LNCAP (cell line): ENCODE data around the gene RALGDS.

Experiments used
- TF ChIP-seq, protein P1 (sequence below): fragments of 450-650 bp; IDR thresholded peaks from 2 replicates; pipeline ENCODE4 v1.5.1; 2017; ENCODE audit warnings: mild to moderate bottlenecking

Gene RALGDS

GRCh38 chr9:133101356-133102189 is 19.5 kb downstream of the RALGDS start:
- TF ChIP-seq, protein P1, sequence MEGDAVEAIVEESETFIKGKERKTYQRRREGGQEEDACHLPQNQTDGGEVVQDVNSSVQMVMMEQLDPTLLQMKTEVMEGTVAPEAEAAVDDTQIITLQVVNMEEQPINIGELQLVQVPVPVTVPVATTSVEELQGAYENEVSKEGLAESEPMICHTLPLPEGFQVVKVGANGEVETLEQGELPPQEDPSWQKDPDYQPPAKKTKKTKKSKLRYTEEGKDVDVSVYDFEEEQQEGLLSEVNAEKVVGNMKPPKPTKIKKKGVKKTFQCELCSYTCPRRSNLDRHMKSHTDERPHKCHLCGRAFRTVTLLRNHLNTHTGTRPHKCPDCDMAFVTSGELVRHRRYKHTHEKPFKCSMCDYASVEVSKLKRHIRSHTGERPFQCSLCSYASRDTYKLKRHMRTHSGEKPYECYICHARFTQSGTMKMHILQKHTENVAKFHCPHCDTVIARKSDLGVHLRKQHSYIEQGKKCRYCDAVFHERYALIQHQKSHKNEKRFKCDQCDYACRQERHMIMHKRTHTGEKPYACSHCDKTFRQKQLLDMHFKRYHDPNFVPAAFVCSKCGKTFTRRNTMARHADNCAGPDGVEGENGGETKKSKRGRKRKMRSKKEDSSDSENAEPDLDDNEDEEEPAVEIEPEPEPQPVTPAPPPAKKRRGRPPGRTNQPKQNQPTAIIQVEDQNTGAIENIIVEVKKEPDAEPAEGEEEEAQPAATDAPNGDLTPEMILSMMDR: no peak

DNA sequence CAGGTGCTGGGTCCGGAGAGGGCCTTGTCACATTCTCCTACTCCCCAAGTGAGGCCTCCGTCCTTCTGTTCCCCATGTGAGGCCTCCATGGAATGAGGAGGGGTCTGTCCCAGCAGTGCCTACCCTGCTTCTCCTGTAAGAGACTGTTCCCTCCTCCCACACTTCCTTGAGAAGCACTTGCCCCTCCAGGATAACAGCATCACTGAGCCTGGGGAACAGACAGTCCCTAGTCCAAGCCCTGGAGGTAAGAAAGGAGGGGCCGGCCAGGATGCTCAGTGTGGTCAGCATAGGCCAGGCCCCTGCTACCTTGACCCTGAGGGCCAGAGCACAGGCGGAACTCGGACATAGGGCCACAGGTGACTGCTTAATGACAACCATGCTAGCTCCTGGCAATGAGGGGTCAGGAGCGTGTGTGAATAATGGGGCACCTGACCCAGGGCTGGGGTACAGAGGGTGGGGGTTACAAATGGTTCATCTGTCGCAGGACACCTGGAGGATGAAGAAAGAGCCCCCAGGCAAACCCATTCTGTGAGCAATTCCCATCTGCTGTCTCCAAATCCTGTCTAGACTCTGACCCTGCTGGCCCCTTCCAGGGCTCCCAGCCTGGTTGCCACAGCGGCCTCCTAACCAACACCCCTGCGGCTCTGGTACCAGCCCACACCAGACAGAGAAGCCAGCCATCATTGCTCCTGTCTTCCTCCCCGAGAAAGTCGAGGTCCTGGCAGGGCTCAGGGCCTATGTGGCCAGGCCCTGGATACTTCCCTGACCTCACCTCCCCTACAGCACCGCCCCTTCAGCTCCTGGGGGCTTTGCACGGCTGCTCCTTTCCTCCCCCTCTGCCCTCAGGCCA is 20.3 kb downstream of the RALGDS start:
- TF ChIP-seq, protein P1: no peak

- TF ChIP-seq, protein P1: no peak
Measured at GRCh38 chr9:133099726-133100505, 21.1 kb downstream of the RALGDS start.

- TF ChIP-seq, protein P1: no peak
Measured at GRCh38 chr9:133098871-133099270, 22.2 kb downstream of the RALGDS start.

DNA sequence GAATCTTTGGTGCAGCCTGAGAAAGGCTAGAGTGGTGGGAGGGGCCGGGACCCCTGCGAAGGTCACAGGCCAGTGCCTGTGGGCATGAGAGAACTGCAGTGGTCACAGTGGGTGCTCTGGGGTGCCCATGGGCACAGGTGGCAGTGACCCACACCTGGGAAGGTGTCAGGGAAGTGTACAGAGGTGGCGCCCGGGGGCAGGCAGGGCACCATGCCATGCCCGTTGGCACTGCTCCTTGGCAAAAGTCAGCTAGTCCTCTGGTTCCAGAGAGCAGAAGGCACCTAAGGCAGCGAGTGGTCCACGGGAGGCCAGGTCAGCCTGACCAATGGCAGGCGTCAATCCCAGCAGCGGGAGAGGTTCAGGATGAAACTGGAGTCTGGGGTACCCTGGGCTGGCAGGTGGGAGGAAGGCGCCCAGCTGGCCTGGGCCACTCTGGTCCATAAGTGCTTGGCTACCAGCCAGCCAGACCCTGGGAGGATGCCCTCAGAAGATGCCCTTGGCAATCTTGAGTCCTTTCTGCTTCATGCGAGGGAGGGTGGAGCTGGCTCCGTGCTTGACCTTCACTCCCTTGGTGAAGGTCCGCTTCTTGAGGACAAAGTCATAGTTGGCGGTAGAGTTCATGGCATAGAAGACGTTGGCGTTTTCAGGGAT is 22.8 kb downstream of the RALGDS start:
- TF ChIP-seq, protein P1: no peak

- TF ChIP-seq, protein P1: no peak
Measured at GRCh38 chr9:133094842-133095393, 26.1 kb downstream of the RALGDS start.
